Thyroid gland (tissue), 4 donors: Measurements from ENCODE around the gene SNX19.

Experiments used
- POLR2A ChIP-seq, 2 donors: fragments of 450-650 bp; IDR thresholded peaks; one replicate each; pipeline ENCODE4 v1.6.1; 2017; ENCODE audit warnings: antibody characterized with exemption in 2 of 2, mild to moderate bottlenecking in 2 of 2, moderate library complexity in 1 of 2
- TF ChIP-seq, protein P1 (sequence below), 6 experiments: fragments of 200-600 bp in 3 of 6; fragments of 450-650 bp in 3 of 6; sonication (generic) in 3 of 6; IDR thresholded peaks; one replicate each; pipeline ENCODE4 v1.5.1; 2016 to 2019; ENCODE audit warnings: antibody characterized with exemption in 6 of 6, mild to moderate bottlenecking in 2 of 6, inconsistent platforms in 1 of 6, moderate library complexity in 1 of 6

DNA sequence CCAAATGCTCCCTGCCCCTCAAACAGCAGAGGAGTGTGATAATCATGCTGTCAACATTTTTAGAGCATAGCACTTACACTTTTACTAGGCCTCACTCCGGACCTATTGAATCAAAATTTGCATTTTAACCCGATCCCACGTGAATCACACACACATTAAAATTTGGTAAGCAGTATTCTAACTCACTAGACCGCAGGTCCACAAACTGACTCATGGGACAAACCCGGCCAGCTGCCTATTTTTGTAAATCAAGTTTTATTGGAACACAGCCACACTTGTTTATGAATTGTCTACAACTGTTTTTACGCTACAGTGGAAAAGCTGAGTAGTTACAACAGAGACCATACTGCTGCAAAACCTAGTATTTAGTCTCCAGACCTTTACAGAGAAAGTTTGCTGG, 43.3 kb downstream of the SNX19 start:
- TF ChIP-seq, protein P1, sequence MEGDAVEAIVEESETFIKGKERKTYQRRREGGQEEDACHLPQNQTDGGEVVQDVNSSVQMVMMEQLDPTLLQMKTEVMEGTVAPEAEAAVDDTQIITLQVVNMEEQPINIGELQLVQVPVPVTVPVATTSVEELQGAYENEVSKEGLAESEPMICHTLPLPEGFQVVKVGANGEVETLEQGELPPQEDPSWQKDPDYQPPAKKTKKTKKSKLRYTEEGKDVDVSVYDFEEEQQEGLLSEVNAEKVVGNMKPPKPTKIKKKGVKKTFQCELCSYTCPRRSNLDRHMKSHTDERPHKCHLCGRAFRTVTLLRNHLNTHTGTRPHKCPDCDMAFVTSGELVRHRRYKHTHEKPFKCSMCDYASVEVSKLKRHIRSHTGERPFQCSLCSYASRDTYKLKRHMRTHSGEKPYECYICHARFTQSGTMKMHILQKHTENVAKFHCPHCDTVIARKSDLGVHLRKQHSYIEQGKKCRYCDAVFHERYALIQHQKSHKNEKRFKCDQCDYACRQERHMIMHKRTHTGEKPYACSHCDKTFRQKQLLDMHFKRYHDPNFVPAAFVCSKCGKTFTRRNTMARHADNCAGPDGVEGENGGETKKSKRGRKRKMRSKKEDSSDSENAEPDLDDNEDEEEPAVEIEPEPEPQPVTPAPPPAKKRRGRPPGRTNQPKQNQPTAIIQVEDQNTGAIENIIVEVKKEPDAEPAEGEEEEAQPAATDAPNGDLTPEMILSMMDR (IDR thresholded peaks at IDR 0.05), result no peak
- TF ChIP-seq POLR2A (IDR thresholded peaks at IDR 0.05), result no peak
